Left colon (tissue), 2 donors: ENCODE results near the gene SRRD. TPM values are rescaled to one million over a fixed set of nuclear protein-coding genes. Genes with fewer than 3 reads are reported as not detected.

Experiments used
- ATAC-seq: fragments of 200-7000 bp; cut with Tn5 transposase; one replicate; pipeline ENCODE4 v1.9.1; 2020; ENCODE audit warnings: mild to moderate bottlenecking, moderate library complexity
- DNase-seq, 2 donors: peaks; one replicate each; pipeline ENCODE4 v3.0.0-alpha.2; 2020
- intact Hi-C, 2 donors: fragments of 100-400 bp; cut with DNase I in 1 of 2; cut with micrococcal nuclease in 1 of 2; formaldehyde crosslinking; loops; one replicate each; pipeline versions ENCODE4 v1.11.2 to v1.14.0; 2022; cut with DNase I, micrococcal nuclease
- total RNA-seq, 2 donors: library from RNA; stranded (reverse); fragmentation: NEBNext Ultra II Directional; extraction: Animal tissue kit (Norgen Biotek cat#: 25700); gene quantifications; one replicate each; pipeline ENCODE4 v1.2.1, GENCODE V29; 2021
- donor health status: DM: no; HTN: no; CAD: no.
- donor health status: DM: yes; HTN: yes; CAD: no.

SRRD gene
- total RNA-seq, 2 donors from 2014 or later = 12.5 to 12.8 TPM

GRCh38 chr22:26452236-26453016 is 31.3 kb upstream of the SRRD start:
- peak in 1 of 2 donors; percentile 12 for DNase-seq
- intact Hi-C loops = no loop called here

GRCh38 chr22:26453216-26453615 is 30.5 kb upstream of the SRRD start:
- intact Hi-C loops = no loop called here
- ATAC-seq (no peak), DNase-seq (peak in 1 of 2 donors; percentile 14)

More at GRCh38 chr22:26452236-26453016, 31.3 kb upstream of the SRRD start:
- ATAC-seq = no peak

GRCh38 chr22:26453812-26454500 is 29.7 kb upstream of the SRRD start:
- DNase-seq = peak in 1 of 2 donors; percentile 11
- intact Hi-C loops = no loop called here
- ATAC-seq = peak; percentile 23

GRCh38 chr22:26457661-26458272 is 25.9 kb upstream of the SRRD start:
- peak in 1 of 2 donors; percentile 16 for DNase-seq
- ATAC-seq = no peak
- intact Hi-C loops = no loop called here

GRCh38 chr22:26460202-26460601 is 23.5 kb upstream of the SRRD start:
- no peak for DNase-seq
- no peak for ATAC-seq
- intact Hi-C loops = loop anchor here in 1 of 2 donors (2.0 kb wide), 1 partner anchor 61 kb away; no protein-coding TSS in a partner anchor

- intact Hi-C loops = loop anchor here in 1 of 2 donors (2.0 kb wide), 1 partner anchor 62 kb away; no protein-coding TSS in a partner anchor
- ATAC-seq = peak; percentile 83
- peak; percentile 31 to 83 for DNase-seq
These were observed 22.4 kb upstream of the SRRD start for GRCh38 chr22:26461188-26461810.

- intact Hi-C loops = no loop called here
- peak in 1 of 2 donors; percentile 7 for DNase-seq
These were observed 21.6 kb upstream of the SRRD start for GRCh38 chr22:26462051-26462450.

GRCh38 chr22:26462641-26463040 is 21.0 kb upstream of the SRRD start:
- ATAC-seq = no peak
- intact Hi-C loops = no loop called here
- DNase-seq = no peak

More at GRCh38 chr22:26462051-26462450, 21.6 kb upstream of the SRRD start:
- no peak for ATAC-seq

GRCh38 chr22:26463101-26463661 is 20.5 kb upstream of the SRRD start:
- ATAC-seq (no peak), DNase-seq (no peak)
- intact Hi-C loops = no loop called here

- ATAC-seq = no peak
- intact Hi-C loops = no loop called here
- DNase-seq = no peak
These were observed 20.0 kb upstream of the SRRD start for GRCh38 chr22:26463688-26464087.

GRCh38 chr22:26464312-26464711 is 19.4 kb upstream of the SRRD start:
- intact Hi-C loops = no loop called here
- DNase-seq = no peak
- ATAC-seq = no peak

- no peak for DNase-seq
- ATAC-seq = no peak
- intact Hi-C loops = no loop called here
These were observed 17.5 kb upstream of the SRRD start for GRCh38 chr22:26466196-26466595.

- intact Hi-C loops = no loop called here
- no peak for DNase-seq
- ATAC-seq = no peak
These were observed 12.9 kb upstream of the SRRD start for GRCh38 chr22:26470807-26471206.

- DNase-seq (no peak), ATAC-seq (no peak)
- intact Hi-C loops = no loop called here
These were observed 12.2 kb upstream of the SRRD start for GRCh38 chr22:26471522-26471921.

GRCh38 chr22:26474682-26475081 is 9.0 kb upstream of the SRRD start:
- intact Hi-C loops = no loop called here
- ATAC-seq (no peak), DNase-seq (no peak)

GRCh38 chr22:26476705-26477340 is 6.9 kb upstream of the SRRD start:
- no peak for ATAC-seq
- intact Hi-C loops = no loop called here
- no peak for DNase-seq

- intact Hi-C loops = no loop called here
- ATAC-seq (no peak), DNase-seq (no peak)
These were observed 6.3 kb upstream of the SRRD start for GRCh38 chr22:26477341-26477731.

GRCh38 chr22:26479043-26479791 is 4.5 kb upstream of the SRRD start:
- intact Hi-C loops = no loop called here
- no peak for DNase-seq
- peak; percentile 17 for ATAC-seq
